CD8-positive, alpha-beta memory T cell (primary cell): ENCODE results near the gene SMG5. TPM values are rescaled to one million over a fixed set of nuclear protein-coding genes. Genes with fewer than 3 reads are reported as not detected.
"Not testable (repeated sequence)": the region's sequence is repeated elsewhere in the genome, so short reads cannot be mapped to it uniquely, and the experiment has no call there.

Source experiments
- CTCF ChIA-PET: fragments of 350-600 bp; sonication (Branson Sonifier 250); formaldehyde crosslinking; loops from one replicate; lab custom pipeline; 2021; ENCODE audit warnings: antibody characterized with exemption; lab: Charles Lee
- POLR2A ChIA-PET: fragments of 350-600 bp; sonication (Branson Sonifier 250); formaldehyde crosslinking; loops from one replicate; lab custom pipeline; 2021; ENCODE audit warnings: antibody characterized with exemption; lab: Charles Lee
- DNase-seq, 5 donors: peaks; one replicate each; pipeline versions ENCODE4 v3.0.0 to v3.0.0-alpha.2; 2020 to 2022; ENCODE audit warnings: mixed read lengths in 1 of 5
- H3K27ac ChIP-seq: one replicate; pipeline ENCODE4 v1.7.0; 2013; ENCODE audit warnings: low read depth, mild to moderate bottlenecking, low read length, moderate library complexity
- H3K27me3 ChIP-seq: 2 replicates; pipeline ENCODE4 v1.7.0; 2013; ENCODE audit warnings: low read length, mild to moderate bottlenecking; ENCODE audit not compliant: insufficient read depth, poor library complexity, severe bottlenecking
- H3K36me3 ChIP-seq: 2 replicates; pipeline ENCODE4 v1.7.0; 2013; ENCODE audit warnings: mild to moderate bottlenecking, low read length, moderate library complexity; ENCODE audit not compliant: insufficient read depth
- H3K4me1 ChIP-seq: 2 replicates; pipeline ENCODE4 v1.7.0; 2013; ENCODE audit warnings: mild to moderate bottlenecking, low read length, moderate library complexity; ENCODE audit not compliant: insufficient read depth
- H3K4me3 ChIP-seq: 2 replicates; pipeline ENCODE4 v1.7.0; 2013; ENCODE audit warnings: mild to moderate bottlenecking, low read length
- H3K9me3 ChIP-seq: 2 replicates; pipeline ENCODE4 v1.7.0; 2013; ENCODE audit warnings: mild to moderate bottlenecking, low read length
- H3K27ac Mint-ChIP-seq, 8 donors: one replicate each; pipeline ENCODE4 v1.8.0; 2020 to 2021; ENCODE audit warnings: mixed read lengths in 8 of 8, mild to moderate bottlenecking in 6 of 8, inconsistent platforms in 3 of 8, moderate library complexity in 3 of 8
- H3K27me3 Mint-ChIP-seq, 2 donors: one replicate each; pipeline ENCODE4 v1.8.0; 2020 to 2021; ENCODE audit warnings: mixed read lengths in 2 of 2, mild to moderate bottlenecking in 1 of 2, moderate library complexity in 1 of 2
- H3K36me3 Mint-ChIP-seq, 3 donors: one replicate each; pipeline ENCODE4 v1.8.0; 2020 to 2021; ENCODE audit warnings: mixed read lengths in 3 of 3, inconsistent platforms in 1 of 3, mild to moderate bottlenecking in 1 of 3
- H3K4me1 Mint-ChIP-seq, 3 donors: one replicate each; pipeline ENCODE4 v1.8.0; 2020 to 2021; ENCODE audit warnings: mixed read lengths in 3 of 3, inconsistent platforms in 1 of 3, mild to moderate bottlenecking in 1 of 3
- H3K4me3 Mint-ChIP-seq, 7 donors: one replicate each; pipeline ENCODE4 v1.8.0; 2020 to 2021; ENCODE audit warnings: mixed read lengths in 7 of 7, mild to moderate bottlenecking in 6 of 7, moderate library complexity in 4 of 7, inconsistent platforms in 2 of 7
- H3K9me3 Mint-ChIP-seq, 5 donors: one replicate each; pipeline ENCODE4 v1.8.0; 2020 to 2022; ENCODE audit warnings: mixed read lengths in 5 of 5, mild to moderate bottlenecking in 3 of 5, moderate library complexity in 2 of 5, inconsistent platforms in 1 of 5
- polyA plus RNA-seq: library from polyadenylated mRNA; unstranded; fragments of 300-500 nt; fragmentation: Illumina TruSeq; gene quantifications from one replicate; pipeline ENCODE4 v1.2.3, GENCODE V29; 2021
- total RNA-seq, 2 experiments: library from RNA; stranded (reverse); gene quantifications; one replicate each; pipeline ENCODE4 v1.2.3, GENCODE V29; 2021

Gene SMG5
- total and polyA plus RNA-seq, 3 experiments from 2014 or later, result 27.3 to 117 (median 110) TPM

DNA sequence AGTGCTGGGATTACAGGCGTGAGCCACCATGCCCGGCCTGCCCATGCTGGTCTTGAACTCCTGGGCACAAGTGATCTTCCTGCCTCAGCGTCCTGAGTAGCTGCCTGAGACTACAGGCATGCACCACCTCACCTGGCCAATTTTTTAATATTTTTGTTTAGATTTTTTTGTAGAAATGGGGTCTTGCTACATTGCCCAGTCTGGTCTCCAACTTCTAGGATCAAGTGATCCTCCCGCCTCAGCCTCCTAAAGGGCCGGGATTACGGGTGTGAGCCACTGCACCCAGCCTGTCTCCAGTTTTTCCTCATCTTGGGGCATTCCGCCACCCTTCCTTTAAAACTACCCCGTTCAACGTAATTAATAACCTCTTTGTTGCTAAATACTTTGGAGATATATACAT lies 62.4 kb downstream of the SMG5 start:
- H3K4me3 Mint-ChIP-seq, result no peak overlapping the region
- ChIA-PET CTCF (interaction anchor here (0.5 kb wide), 1 partner anchor 195 kb away, joined by 3 read pairs; no protein-coding TSS in a partner anchor), POLR2A (no interaction called here)

DNA sequence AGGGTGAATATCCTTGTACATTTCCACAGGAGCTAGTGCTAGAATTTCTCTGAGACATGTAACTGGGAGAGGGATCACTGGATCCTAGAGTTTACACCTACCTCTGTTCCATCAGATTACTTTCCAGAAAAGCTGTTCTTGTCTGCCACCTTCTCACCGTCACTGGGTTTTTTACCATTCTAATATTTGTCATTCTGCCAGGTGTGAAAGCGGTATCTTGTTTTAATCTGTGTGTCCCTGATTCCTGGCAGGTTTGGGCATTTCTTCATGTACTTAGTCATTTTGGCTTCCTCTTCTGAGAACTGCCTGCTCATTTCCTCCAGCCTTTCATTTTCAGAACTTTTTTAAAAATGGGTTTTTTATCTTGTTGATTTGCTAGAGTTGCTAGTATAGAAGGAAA lies 64.8 kb downstream of the SMG5 start:
- H3K27me3 Mint-ChIP-seq, result no peaks in the 10 kb centered on the region
- peak in 1 of 5 donors; percentile 29 for DNase-seq
- H3K9me3 ChIP-seq, result no peaks in the 10 kb centered on the region
- H3K27ac ChIP-seq, result no peak overlapping the region
- peaks cover 30% of the 10 kb centered on the region for H3K4me1 ChIP-seq
- H3K4me3 Mint-ChIP-seq, result peak overlapping the region; percentile 26 to 70 (median 63)
- no peaks in the 10 kb centered on the region for H3K27me3 ChIP-seq
- ChIA-PET POLR2A (no interaction called here), CTCF (interaction anchor here (1.2 to 1.3 kb wide), 2 partner anchors 122 to 228 kb away, joined by 3 to 4 read pairs; no protein-coding TSS in a partner anchor)
- H3K36me3 ChIP-seq, result peaks cover 10% of the 10 kb centered on the region
- peaks cover 43 to 68% (median 60%) of the 10 kb centered on the region in 3 donors for H3K4me1 Mint-ChIP-seq
- H3K4me3 ChIP-seq, result no peak overlapping the region
- peak overlapping the region; percentile 78 to 97 (median 93) for H3K27ac Mint-ChIP-seq
- H3K36me3 Mint-ChIP-seq, result peaks cover 6 to 50% (median 16%) of the 10 kb centered on the region in 3 donors
- H3K9me3 Mint-ChIP-seq, result no peaks in the 10 kb centered on the region

More for the DNA sequence above, 62.4 kb downstream of the SMG5 start:
- H3K27me3 Mint-ChIP-seq, result no peaks in the 10 kb centered on the region
- peaks cover 6 to 50% (median 18%) of the 10 kb centered on the region in 3 donors for H3K36me3 Mint-ChIP-seq
- H3K27me3 ChIP-seq, result no peaks in the 10 kb centered on the region
- no peaks in the 10 kb centered on the region for H3K9me3 ChIP-seq
- no peak overlapping the region for H3K4me3 ChIP-seq
- H3K9me3 Mint-ChIP-seq, result no peaks in the 10 kb centered on the region
- H3K4me1 ChIP-seq, result peaks cover 12% of the 10 kb centered on the region
- H3K36me3 ChIP-seq, result peaks cover 23% of the 10 kb centered on the region
- peaks cover 41 to 58% (median 50%) of the 10 kb centered on the region in 3 donors for H3K4me1 Mint-ChIP-seq
- no peak overlapping the region for H3K27ac ChIP-seq
- DNase-seq, result no peak
- peak overlapping the region in 2 of 8 donors; percentile 72 to 75 for H3K27ac Mint-ChIP-seq

DNA sequence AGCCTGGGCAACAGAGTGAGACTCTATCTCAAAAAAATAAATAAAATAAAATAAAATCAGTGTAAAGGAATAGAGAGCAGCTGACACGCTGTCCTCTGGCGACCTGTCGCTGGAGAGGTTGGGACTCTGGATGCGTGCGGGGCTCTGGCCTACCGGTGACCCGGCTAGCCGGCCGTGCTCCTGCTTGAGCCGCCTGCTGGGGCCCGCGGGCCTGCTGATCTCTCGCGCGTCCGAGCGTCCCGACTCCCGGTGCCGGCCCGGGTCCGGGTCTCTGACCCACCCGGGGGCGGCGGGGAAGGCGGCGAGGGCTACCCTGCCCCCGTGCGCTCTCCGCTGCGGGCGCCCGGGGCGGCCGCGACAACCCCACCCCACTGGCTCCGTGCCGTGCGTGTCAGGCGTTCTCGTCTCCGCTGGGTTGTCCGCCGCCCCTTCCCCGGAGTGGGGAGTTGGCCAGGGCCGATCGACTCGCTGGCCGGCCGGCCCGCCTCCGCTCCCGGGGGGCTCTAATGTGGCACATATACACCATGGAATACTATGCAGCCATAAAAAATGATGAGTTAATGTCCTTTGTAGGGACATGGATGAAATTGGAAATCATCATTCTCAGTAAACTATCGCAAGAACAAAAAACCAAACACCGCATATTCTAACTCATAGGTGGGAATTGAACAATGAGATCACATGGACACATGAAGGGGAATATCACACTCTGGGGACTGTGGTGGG lies 66.1 kb downstream of the SMG5 start:
- peaks cover 37% of the 10 kb centered on the region for H3K4me1 ChIP-seq
- H3K4me3 Mint-ChIP-seq, H3K27me3 ChIP-seq, H3K9me3 ChIP-seq, DNase-seq, POLR2A ChIA-PET, H3K4me3 ChIP-seq, H3K27me3 Mint-ChIP-seq, H3K27ac ChIP-seq, H3K36me3 ChIP-seq, H3K9me3 Mint-ChIP-seq: not testable (repeated sequence)
- peaks cover 6 to 41% (median 10%) of the 10 kb centered on the region in 3 donors for H3K36me3 Mint-ChIP-seq
- peaks cover 44 to 66% (median 62%) of the 10 kb centered on the region in 3 donors for H3K4me1 Mint-ChIP-seq
- CTCF ChIA-PET, result interaction anchor here (2.0 kb wide), 1 partner anchor 8 kb away, joined by 6 read pairs; no protein-coding TSS in a partner anchor
- H3K27ac Mint-ChIP-seq, result peak overlapping the region in 1 of 8 donors; percentile 90

GRCh38 chr1:156214024-156214748 lies 68.4 kb downstream of the SMG5 start:
- POLR2A ChIA-PET, result no interaction called here

GRCh38 chr1:156213644-156213966 lies 69.0 kb downstream of the SMG5 start:
- Mint-ChIP-seq H3K27ac (peak overlapping the region; percentile 98 to 100 (median 99)), H3K36me3 (peaks cover 0 to 52% (median 7%) of the 10 kb centered on the region in 3 donors), H3K27me3 (no peaks in the 10 kb centered on the region), H3K4me1 (peaks cover 35 to 51% (median 47%) of the 10 kb centered on the region in 3 donors), H3K9me3 (no peaks in the 10 kb centered on the region), H3K4me3 (peak overlapping the region; percentile 90 to 99 (median 97))
- DNase-seq, result no peak
- CTCF ChIA-PET, result interaction anchor here (1.2 to 3.1 kb wide), 9 partner anchors 11 to 123 kb away, joined by 3 to 27 read pairs (median 6); partner anchors contain the start of gene SLC25A44
- peaks cover 37% of the 10 kb centered on the region for H3K4me1 ChIP-seq
- H3K27ac ChIP-seq, result peak overlapping the region; percentile 93
- POLR2A ChIA-PET, result interaction anchor here (0.8 to 2.7 kb wide), 7 partner anchors 10 to 131 kb away, joined by 3 to 34 read pairs (median 7); partner anchors contain the start of genes MEX3A, SLC25A44 and SMG5
- H3K4me3 ChIP-seq, result peak overlapping the region; percentile 78
- H3K27me3 ChIP-seq, result no peaks in the 10 kb centered on the region
- no peaks in the 10 kb centered on the region for H3K9me3 ChIP-seq
- peaks cover 14% of the 10 kb centered on the region for H3K36me3 ChIP-seq

More at GRCh38 chr1:156214024-156214748, 68.4 kb downstream of the SMG5 start:
- Mint-ChIP-seq H3K9me3 (no peaks in the 10 kb centered on the region), H3K36me3 (peaks cover 0 to 48% (median 5%) of the 10 kb centered on the region in 3 donors), H3K4me3 (peak overlapping the region; percentile 72 to 99 (median 85)), H3K27me3 (no peaks in the 10 kb centered on the region), H3K27ac (peak overlapping the region; percentile 74 to 99 (median 90)), H3K4me1 (peaks cover 36 to 53% (median 50%) of the 10 kb centered on the region in 3 donors)
- no peak for DNase-seq
- Histone ChIP-seq H3K4me3 (peak overlapping the region; percentile 14), H3K27ac (peak overlapping the region; percentile 93), H3K27me3 (no peaks in the 10 kb centered on the region), H3K36me3 (peaks cover 8% of the 10 kb centered on the region), H3K9me3 (no peaks in the 10 kb centered on the region), H3K4me1 (peaks cover 37% of the 10 kb centered on the region)
- CTCF ChIA-PET, result interaction anchor here (1.4 to 3.1 kb wide), 4 partner anchors 10 to 84 kb away, joined by 3 to 27 read pairs (median 14); partner anchors contain the start of gene SLC25A44

GRCh38 chr1:156212833-156213643 lies 69.6 kb downstream of the SMG5 start, which contains the start of gene PMF1:
PMF1 (plus strand) TSS chr1:156213007; CDS start chr1:156213016, 9 bp downstream.
- H3K36me3 ChIP-seq, result peaks cover 17% of the 10 kb centered on the region
- peaks cover 0 to 53% (median 10%) of the 10 kb centered on the region in 3 donors for H3K36me3 Mint-ChIP-seq
- H3K9me3 Mint-ChIP-seq, result no peaks in the 10 kb centered on the region
- DNase-seq, result peak; percentile 93 to 97 (median 94)
- ChIA-PET POLR2A (interaction anchor here (0.8 to 2.7 kb wide), 13 partner anchors 10 to 130 kb away, joined by 3 to 34 read pairs (median 4); partner anchors contain the start of genes LMNA, MEX3A, SLC25A44 and SMG5), CTCF (interaction anchor here (0.5 to 3.1 kb wide), 13 partner anchors 11 to 1166 kb away, joined by 3 to 27 read pairs (median 4); partner anchors contain the start of gene SLC25A44)
- H3K4me1 ChIP-seq, result peaks cover 33% of the 10 kb centered on the region
- H3K9me3 ChIP-seq, result no peaks in the 10 kb centered on the region
- peak within 1 kb of the TSS; percentile 93 for H3K27ac ChIP-seq
- H3K27me3 ChIP-seq, result no peaks in the 10 kb centered on the region
- H3K4me3 Mint-ChIP-seq, result peak within 1 kb of the TSS; percentile 90 to 99 (median 97)
- no peaks in the 10 kb centered on the region for H3K27me3 Mint-ChIP-seq
- H3K27ac Mint-ChIP-seq, result peak within 1 kb of the TSS; percentile 98 to 100 (median 99)
- peak within 1 kb of the TSS; percentile 78 for H3K4me3 ChIP-seq
- H3K4me1 Mint-ChIP-seq, result peaks cover 31 to 47% (median 43%) of the 10 kb centered on the region in 3 donors

DNA sequence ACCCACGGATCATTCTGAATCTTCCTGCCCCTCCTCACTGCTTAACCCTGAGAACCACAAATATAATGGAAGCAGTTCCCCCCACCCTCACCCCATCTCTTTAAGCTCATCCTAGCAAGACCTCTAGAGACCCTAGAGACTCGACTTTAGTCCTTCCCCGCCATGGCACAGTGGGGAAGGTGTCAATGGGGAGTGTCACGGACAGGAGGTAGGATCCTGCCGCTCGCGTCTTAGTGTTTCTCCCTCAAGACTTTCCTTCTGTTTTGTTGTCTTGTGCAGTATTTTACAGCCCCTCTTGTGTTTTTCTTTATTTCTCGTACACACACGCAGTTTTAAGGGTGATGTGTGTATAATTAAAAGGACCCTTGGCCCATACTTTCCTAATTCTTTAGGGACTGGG lies 70.5 kb downstream of the SMG5 start:
- H3K36me3 ChIP-seq, result peaks cover 17% of the 10 kb centered on the region
- H3K36me3 Mint-ChIP-seq, result peaks cover 0 to 57% (median 13%) of the 10 kb centered on the region in 3 donors
- H3K4me1 ChIP-seq, result peaks cover 24% of the 10 kb centered on the region
- peaks cover 26 to 38% (median 36%) of the 10 kb centered on the region in 3 donors for H3K4me1 Mint-ChIP-seq
- no peaks in the 10 kb centered on the region for H3K27me3 ChIP-seq
- no peak for DNase-seq
- ChIA-PET CTCF (interaction anchor here (0.8 to 3.1 kb wide), 10 partner anchors 12 to 116 kb away, joined by 3 to 27 read pairs (median 4); partner anchors contain the start of gene SLC25A44), POLR2A (interaction anchor here (0.9 to 2.7 kb wide), 9 partner anchors 9 to 97 kb away, joined by 3 to 34 read pairs (median 4); partner anchors contain the start of genes LMNA, SLC25A44 and SMG5)
- peak overlapping the region; percentile 78 for H3K4me3 ChIP-seq
- peak overlapping the region; percentile 93 for H3K27ac ChIP-seq
- peak overlapping the region; percentile 90 to 99 (median 97) for H3K4me3 Mint-ChIP-seq
- no peaks in the 10 kb centered on the region for H3K9me3 Mint-ChIP-seq
- H3K27ac Mint-ChIP-seq, result peak overlapping the region; percentile 98 to 100 (median 99)
- H3K9me3 ChIP-seq, result no peaks in the 10 kb centered on the region
- no peaks in the 10 kb centered on the region for H3K27me3 Mint-ChIP-seq
